CD4-positive, alpha-beta T cell treated with Interleukin-21 for 1 hour (primary cell): ENCODE measurements around the gene DNAJC25.
A peak's percentile ranks its signal among the peaks of the same experiment; 100 is the strongest.
"Not testable (repeated sequence)": the region's sequence is repeated elsewhere in the genome, so short reads cannot be mapped to it uniquely, and the experiment has no call there.

ENCODE experiments used
- DNase-seq: peaks from one replicate; pipeline ENCODE4 v3.0.0-alpha.2; 2020

The DNAJC25 gene

DNA sequence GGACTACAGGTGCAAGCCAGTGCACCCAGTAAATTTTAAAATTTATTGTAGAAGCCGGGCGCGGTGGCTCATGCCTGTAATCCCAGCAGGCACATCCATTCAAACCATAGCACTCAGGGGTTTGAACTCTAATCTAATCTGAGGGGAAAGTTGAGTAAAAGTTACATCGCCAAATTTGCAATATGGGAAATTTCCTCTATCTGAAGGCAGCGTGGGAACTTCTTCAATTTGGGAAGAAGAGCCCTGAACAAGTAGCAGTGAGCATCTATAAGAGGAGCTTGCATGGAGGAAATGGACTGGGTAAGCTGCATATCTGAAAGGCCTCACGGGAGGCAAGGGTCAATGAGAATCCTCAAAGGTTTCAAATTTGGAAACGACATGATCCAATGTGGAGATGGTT lies 2.7 kb upstream of the DNAJC25 start:
- no peak for DNase-seq

DNA sequence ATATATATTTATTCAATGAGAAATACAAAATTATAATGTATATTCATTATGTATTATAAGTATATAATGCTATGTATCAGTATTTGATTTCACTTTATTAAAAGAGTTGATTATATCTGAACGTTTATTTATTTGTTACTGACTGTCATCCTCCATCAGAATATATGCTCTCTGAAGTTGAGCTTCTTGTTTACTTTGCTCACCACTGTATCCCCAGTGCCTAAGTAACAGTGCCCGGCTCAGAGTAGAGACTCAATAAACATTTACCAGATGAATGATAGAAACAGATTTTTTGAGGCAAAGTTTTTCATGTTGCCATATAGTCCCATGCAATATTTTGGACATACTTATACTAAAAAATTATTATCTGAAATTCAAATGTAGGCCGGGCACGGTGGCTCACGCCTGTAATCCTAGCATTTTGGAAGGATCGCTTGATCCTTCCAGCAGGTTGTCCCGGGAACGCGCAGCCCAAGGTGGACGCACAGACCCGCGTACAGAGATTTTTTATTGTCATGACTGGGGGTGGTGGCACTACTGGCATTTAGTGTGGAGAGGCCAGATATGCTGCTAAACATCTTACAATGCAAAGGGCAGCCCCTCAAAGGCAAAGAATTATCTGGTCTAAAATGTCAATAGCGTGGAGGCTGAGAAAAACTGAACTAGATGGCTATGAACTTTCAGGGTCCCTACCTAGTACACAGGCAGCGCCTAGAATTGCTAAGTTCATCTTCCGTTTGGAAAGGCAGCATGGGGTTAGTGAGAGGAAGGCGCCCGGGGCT lies 761 bp upstream of the DNAJC25 start:
- no peak for DNase-seq

DNA sequence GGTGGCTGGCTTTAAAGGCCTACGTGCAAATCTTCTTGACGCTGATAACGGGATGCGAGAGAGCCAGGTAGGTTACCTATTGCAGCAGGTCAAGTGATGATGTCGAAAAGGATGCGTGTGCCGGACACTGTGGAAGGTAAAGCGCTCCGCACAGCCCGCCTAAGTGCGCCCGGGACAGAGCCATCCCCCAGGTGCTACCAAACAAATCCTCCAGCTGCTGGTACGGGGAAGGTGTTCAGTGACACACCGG lies 245 bp upstream of the DNAJC25 start:
- no peak for DNase-seq

DNA sequence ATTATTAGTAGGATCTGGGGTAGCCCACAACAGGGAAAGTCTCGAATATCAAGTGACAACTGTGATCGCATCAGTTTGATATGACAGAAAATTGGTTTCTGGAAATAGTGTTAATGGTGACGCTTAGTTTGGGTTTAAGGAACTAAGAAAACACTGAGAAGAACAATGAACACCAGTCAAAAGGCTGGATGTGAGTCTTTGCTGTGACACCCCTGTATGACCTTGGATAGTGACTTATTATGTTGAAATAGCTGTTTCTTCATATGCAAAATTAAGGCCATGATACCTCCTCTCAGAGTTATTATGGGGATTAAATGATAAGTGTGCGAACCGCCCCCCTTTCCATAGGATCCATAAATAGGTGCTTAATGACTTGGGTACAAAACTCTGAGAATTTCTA lies 926 bp downstream of the DNAJC25 start:
- DNase-seq: no peak

DNA sequence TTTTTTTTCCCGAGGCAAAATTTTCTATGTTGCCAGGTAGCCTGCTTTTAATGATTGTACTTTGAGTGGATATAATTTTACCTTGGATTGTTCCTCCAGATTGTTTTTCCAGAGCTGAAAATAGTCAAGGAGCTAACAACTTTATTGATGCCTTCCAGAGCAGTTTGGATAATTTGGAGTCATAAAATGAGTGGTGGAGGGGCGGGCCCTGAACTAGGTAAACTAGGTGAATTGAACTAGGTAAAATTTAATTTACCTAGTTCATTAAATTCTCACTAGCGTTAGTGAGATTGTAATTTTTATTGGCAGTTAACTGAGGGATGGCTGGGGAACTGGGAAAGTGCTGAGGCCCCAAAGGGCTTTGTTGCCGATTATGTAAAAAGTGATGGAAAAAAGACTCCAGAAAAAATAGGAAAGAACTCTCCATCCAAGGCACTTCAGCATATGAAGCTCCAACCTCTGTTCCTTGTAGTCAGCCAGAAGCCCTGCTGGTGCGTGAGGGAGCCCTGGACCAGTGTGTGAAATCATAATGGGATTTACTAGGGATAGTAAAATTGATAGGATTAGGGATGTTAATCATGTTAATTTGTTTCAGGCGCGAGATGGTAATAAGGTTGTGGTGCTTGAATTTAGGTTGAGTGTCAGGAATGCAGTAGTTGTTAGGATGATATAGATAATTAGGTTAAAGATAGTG lies 1.7 kb downstream of the DNAJC25 start:
- DNase-seq: no peak

DNA sequence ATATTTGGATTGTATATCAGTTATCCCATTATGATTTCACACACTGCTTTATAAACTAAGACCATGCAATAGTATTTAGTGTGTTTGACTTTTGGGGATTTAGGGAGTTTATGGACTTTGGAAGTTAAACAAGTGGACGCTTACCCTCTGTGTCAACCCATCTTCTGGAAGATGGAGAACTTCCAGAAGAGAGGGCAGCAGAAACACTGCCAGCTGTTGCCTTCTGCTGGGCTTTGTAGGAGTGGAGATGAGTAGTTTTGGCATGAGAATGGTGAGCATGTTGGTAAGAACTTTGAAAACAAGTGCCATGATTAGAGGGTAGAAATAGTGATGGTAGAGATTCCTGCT lies 2.2 kb downstream of the DNAJC25 start:
- no peak for DNase-seq

DNA sequence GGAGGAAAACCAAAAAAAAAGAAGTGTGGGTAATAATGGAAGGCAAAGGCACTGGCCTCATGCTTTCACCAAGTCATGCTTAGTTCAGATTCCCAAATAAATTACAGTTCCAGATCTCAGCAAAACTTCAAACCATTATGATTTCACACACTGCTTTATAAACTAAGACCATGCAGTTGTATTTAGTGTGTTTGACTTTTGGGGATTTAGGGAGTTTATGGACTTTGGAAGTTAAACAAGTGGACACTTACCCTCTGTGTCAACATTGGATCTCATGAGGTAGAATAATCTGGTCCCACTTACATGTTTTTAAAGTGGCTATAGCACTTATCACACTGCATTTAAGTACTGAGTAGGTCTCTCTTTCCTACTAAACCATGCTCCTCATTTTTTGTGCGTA lies 3.7 kb downstream of the DNAJC25 start:
- DNase-seq: no peak

DNA sequence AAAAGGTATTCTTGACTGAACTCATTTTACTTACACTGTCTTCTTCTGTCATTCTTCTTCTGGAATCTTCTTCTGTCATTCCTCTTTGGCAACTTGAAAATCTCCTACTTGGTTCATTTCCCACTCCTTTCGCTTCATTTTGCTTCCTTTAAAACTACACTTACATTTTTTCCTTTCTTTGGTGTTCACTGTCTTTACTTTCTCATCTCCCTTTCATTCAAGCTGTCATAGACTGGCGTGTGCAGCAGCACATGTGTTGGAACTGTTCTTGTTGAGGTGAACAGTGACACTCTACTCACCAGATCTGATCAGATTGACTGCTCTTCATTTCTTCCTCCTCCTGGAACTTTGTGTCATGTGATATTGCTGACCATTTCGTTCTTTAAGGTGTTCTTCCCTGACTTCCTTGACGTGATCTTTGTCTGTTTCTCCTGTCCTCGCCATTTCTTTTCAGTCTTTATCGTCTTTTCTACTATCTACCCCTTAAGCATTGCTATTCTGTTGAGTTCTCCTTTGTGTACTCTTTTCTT lies 6.4 kb downstream of the DNAJC25 start:
- DNase-seq: no peak

DNA sequence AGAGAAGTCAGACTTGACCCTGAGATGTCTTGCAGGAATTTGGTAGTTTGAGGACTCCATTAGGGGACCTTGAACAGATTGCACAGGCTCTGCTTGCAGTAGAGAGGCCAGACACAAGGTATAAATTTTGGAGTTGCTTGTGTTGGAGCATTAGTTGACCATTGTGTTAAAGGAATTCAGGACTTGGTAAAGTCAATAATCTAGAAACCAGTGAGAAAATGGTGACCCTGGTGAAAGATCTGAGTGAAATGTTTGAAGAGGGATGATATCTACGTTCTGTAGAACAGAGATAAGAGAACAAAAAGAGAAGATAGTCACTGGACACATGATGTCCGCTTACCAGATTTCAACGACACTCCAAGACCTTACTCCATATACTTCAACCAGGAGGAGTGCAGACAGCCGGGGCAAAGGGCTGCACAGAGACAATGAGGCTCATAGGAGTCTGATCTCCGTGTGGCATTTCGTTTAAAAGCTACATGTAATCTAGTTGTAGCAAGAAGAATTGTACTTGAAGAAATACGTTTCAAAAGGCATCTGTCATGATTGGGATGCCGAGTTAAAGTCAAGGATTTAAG lies 13.2 kb downstream of the DNAJC25 start:
- DNase-seq: no peak

DNA sequence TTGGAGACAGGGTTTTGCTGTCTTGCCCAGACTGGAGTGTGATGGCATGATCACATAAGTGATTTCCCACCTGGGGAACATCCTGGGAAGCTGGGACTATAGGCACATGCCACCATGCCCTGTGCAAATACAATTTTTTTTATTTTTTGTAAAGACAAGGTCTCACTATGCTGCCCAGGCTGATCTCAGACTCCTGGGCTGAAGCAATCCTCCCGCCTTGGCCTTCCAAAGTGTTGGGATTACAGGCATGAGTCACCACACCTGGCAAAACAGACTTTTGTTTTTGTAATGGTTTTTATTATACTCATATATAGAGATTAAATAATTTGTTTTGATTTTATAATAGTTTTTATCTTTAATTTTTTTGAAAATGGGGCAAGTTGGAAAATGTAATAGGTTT lies 14.7 kb downstream of the DNAJC25 start:
- DNase-seq: no peak

DNA sequence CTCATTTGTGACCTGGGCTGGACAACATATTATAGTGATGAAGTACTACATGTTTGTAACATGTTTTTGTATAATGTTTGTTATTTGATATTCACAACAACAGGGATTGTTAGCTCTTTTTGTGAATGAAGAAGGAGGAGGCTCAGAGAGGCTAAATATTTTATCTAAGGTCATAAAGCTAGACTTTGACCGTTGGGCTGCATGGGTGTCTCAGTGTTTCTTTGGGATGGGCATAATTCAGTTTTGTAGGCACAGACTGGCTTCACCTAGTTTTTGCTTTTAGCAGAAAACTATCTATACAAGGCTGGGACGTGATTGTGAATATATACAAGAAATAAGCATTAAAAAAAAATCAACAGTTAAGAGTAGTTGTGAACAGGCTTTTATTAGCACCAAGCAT lies 15.3 kb downstream of the DNAJC25 start:
- no peak for DNase-seq

DNA sequence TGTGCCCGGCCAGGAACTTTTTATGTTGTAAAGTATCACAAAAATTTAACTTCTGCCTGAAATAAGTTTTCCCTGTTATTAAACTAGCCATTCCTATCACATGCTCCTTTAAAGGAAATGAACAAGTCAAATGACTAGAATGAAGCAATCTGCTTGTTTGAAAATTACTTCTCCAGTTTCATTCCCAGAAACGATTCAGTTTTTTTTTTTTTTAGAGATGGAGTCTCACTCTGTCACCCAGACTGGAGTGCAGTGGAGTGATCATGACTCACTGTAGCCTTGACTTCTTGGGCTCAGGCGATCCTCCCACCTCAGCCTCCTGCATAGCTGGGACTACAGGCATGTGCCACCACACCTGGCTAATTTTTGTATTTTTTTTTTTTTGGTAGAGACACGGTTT lies 16.9 kb downstream of the DNAJC25 start:
- no peak for DNase-seq

DNA sequence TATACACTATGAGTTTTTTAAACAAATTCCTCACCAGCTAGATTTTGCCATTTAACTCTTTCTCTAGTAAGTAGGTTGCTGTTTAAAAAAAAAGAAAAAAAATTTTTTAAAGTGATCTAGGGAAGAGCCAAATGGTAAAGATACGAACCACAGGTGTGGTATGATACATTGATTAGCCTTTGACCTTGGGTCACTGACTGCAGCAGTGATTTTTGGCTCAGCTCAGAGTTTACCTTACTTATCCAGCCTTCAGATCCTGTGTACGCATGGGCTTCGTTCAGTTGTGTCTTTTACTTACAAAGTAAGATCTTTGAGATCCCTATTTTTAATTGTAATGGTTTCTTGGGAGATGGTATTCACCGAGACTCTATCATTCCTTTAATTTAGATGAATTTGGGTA lies 17.9 kb downstream of the DNAJC25 start:
- DNase-seq: no peak

DNA sequence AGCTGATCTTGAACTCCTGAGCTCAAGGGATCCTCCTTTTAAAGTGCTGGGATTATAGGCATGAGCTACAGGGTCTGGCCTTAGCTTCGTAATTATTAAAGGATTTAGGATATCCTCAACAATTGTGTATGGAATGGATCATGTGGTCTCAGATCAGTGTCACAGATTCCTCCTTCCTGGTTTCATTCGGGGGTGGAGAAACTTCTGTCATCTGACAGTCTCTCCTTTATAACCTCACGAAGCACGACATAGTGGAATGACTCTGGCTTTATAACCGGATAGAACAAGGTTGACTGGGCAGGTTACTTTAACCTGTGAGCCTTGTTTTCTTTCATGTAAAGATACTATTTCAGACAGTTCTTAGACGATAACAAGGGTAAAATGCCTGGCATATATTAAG lies 25.9 kb downstream of the DNAJC25 start:
- no peak for DNase-seq

DNA sequence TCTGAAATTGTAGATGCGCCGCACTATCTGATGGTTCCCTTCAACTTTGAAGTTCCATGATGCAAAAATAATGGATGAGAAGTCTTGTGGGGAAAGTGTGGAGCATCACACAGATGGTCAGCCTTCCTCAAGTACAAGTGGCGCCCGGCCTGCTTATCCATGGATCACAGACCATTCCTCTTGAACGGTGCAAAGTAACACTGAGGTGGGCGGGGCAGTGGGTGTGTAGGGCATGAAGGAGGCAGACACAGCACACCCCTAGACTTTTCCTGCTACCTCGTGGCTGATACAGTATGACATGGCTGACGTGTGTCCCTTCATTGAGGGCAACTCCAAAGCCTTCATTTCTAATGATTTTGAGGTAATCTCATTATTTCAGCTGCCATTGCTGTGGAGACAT lies 27.8 kb downstream of the DNAJC25 start:
- DNase-seq: no peak

DNA sequence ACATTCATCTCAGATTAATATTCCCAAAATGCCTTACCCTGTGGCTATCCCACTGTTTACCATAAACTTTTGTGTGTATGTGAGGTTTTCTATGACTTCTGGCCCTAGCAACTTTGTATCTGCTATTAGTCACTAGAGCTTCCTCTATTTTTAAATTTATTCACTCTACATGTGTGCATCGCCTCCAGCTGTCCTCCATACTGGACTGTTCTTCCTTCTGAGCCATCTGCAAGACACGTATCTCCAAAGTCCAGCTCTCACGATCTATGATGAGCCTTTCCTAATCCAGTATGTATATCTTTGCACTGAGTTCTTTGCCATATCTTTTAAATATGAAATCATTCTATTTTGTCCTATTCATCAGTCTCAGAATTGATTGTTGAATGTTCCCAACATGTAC lies 28.6 kb downstream of the DNAJC25 start:
- no peak for DNase-seq

DNA sequence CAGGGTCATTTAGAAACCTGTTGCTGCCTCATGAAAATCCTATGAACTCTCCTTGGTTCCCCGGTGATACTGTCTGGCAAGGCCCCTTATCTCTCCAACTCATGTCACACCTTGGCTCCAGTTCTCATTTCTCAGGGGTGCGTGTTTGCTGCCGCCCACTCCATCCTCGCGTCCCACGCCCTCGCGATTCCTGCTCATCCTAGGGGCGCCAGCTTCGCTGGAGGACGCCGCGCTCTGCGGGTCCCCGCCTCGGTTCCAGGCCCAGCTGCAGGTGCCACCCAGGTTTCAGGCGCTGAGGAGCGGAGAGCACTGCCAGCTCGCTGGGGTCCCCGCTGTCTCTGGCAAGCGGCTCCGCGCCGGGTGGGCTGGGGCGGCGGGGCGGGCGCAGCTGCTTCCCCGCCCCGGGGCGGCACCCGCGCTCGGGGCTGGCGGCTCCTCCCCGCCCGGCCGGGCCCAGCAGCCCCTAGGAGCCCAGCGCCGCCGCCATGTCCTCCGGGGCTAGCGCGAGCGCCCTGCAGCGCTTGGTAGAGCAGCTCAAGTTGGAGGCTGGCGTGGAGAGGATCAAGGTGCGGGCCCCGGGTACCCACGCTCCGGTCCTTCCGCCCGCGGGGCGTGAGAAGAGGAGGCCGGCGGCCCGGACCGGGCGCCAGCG lies 30.1 kb downstream of the DNAJC25 start, which contains the start of gene GNG10:
Gene GNG10, plus strand, starts transcription at position 456 of the 652 bp plus-strand sequence. Its CDS starts 30 bp downstream, at position 486.
- peak; percentile 73 for DNase-seq

DNA sequence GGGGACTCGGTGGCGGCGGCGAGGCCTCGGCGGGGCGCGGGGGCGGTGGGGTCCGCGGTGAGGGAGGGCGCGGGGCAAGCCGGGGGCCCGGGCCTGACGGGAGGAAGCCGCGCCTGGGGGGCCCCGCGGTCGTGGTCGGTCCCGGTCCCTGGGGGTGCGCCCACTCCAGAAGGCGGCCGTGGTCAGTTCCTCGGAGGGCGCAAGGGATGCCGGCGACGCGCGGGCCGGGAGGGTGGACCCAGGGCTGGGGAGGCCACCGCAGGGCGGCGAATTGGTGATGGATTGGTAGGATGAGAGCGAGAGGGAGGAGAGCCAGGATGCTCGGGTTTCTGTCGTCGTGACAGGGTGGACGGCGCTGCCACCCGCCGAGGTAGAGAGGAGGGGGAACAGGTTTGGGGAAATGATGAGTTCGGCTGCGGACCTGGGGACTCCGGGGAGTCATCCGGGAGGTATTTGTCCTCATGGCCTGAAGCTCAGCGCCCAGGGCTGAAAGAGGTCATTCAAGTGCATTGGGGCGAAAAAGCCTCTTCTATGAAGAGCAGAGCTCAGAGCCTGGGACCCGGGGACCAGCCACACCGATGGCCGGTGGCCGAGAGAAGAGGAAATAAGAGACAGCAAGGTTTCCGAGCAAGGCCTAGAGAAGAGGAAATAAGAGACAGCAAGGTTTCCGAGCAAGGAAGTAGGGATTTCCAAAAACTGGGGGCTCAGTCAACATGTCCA lies 30.8 kb downstream of the DNAJC25 start:
- DNase-seq: peak; percentile 37

DNA sequence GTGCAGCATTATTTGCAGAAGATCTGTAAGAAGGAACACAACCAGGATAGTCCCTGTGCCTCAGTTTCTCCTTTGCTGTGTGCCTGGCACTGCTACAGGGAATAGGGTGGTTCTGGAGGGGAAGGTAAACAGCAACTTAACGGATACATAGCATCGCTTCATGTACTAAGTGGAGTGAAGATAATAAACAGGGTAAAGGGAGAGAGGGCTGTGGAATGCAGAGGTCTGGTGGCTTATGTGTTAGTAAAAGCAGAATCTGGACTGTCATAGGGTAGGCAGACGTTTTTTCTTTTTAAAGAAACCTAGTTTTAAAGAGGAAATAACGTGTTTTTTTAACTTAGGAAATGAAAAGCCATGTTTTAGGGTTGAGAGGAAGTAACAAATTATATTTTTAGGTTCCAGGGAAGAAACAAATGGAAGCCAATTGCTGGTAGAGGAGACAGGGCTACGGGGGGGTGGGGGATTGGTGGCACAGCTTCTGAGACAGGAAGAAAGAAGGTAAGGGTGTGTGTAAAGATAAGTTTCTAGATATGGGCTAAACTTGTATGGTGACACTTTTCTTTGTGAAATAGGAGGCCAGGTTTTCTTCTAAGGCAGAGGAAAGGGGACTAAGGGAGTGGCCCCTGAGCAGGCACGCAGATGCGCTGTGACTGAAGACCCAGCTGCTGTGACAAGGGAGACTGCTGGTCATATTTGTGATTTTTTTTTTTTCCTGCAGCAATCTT lies 31.6 kb downstream of the DNAJC25 start:
- peak; percentile 25 for DNase-seq

DNA sequence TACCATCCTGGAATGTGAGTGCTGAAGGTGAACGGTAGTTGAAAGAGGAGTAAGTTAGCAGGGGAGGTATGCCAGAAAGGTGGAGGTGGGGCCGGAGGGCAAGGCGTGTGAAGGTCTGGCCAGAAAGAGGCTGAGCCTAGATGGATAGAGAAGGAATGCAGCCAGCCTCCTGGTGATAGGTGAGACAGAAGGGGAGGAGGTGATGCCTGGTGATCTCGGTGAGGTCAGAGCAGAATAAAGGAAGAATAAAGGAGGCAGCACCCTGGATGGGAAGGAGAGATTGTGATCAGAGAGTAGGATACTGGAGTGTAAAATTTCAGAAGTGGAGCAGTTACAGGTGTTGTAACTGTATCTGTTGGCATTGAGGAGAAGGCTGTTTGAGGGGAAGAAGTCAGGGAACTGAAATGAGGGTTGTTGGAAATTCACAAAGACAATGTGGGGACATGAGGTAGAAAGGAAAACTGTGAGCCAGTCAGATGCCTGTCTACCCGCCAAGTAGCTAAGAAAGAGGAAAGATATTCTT lies 32.2 kb downstream of the DNAJC25 start:
- DNase-seq: no peak

DNA sequence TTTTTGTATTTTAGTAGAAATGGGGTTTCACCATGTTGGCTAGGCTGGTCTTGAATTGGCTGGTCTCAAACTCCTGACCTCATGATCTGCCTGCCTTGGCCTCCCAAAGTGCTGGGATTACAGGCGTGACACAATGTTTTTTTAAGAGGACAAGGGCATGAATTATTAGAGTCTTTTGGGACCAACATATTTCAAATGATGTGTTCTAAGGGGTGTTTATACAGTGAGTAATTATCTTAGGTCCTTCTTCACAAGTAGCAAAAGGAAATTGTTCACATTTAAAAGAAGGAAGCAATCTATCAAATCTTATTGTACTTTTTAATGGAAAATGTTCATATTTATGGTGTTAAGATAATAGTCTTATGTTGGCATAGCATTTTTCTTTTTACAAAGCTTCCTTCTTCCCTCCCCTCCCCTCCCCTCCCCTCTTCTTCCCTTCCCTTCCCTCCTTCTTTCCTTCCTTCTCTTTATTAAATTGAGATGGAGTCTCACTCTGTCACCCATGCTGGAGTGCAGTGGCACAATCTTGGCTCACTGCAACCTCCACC lies 37.0 kb downstream of the DNAJC25 start:
- DNase-seq: no peak

DNA sequence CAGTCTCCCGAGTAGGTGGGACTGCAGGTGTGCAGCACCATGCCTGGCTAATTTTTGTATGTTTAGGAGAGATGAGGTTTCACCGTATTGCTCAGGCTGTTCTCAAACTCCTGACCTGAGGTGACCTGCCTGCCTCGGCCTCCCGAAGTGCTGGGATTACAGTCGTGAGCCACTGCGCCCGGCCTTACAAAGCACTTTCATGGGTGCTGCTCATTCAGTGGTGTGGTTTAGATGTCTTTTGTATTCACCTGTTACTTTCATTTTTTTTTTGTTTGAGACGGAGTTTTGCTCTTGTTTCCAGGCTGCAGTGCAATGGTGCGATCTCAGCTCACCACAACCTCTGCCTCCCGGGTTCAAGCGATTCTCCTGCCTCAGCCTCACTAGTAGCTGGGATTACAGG lies 37.5 kb downstream of the DNAJC25 start:
- not testable (repeated sequence) for DNase-seq
